Fibroblast of skin of left biceps (primary cell): ENCODE measurements around the gene POLE.

Experiments
- DNase-seq, 2 experiments: peaks; one replicate each; pipeline ENCODE4 v3.0.0-alpha.2; 2013; ENCODE audit warnings: low read depth in 2 of 2

Gene POLE

GRCh38 chr12:132686825-132687210 is 324 bp downstream of the POLE start:
- no peak for DNase-seq

GRCh38 chr12:132685400-132685799 is 1.7 kb downstream of the POLE start:
- DNase-seq, result no peak

GRCh38 chr12:132677492-132677891 is 9.7 kb downstream of the POLE start:
- DNase-seq, result no peak

GRCh38 chr12:132675757-132676432 is 11.2 kb downstream of the POLE start:
- DNase-seq, result no peak

- no peak for DNase-seq
Observed at GRCh38 chr12:132674561-132674960, 12.6 kb downstream of the POLE start.

GRCh38 chr12:132673288-132674179 is 13.6 kb downstream of the POLE start:
- DNase-seq, result no peak

GRCh38 chr12:132672678-132673077 is 14.5 kb downstream of the POLE start:
- no peak for DNase-seq

GRCh38 chr12:132672116-132672515 is 15.0 kb downstream of the POLE start:
- no peak for DNase-seq

GRCh38 chr12:132669166-132669879 is 17.8 kb downstream of the POLE start:
- DNase-seq, result no peak

- DNase-seq, result no peak
Observed at GRCh38 chr12:132668191-132669088, 18.7 kb downstream of the POLE start.

GRCh38 chr12:132665794-132666193 is 21.3 kb downstream of the POLE start:
- no peak for DNase-seq

GRCh38 chr12:132665149-132665491 is 22.0 kb downstream of the POLE start:
- no peak for DNase-seq

- no peak for DNase-seq
Observed at GRCh38 chr12:132664206-132665148, 22.7 kb downstream of the POLE start.

GRCh38 chr12:132662901-132663755 is 24.0 kb downstream of the POLE start:
- DNase-seq, result no peak

- DNase-seq, result no peak
Observed at GRCh38 chr12:132661972-132662371, 25.2 kb downstream of the POLE start.

- no peak for DNase-seq
Observed at GRCh38 chr12:132660996-132661395, 26.1 kb downstream of the POLE start.

- no peak for DNase-seq
Observed at GRCh38 chr12:132660052-132660451, 27.1 kb downstream of the POLE start.

GRCh38 chr12:132659146-132659545 is 28.0 kb downstream of the POLE start:
- DNase-seq, result no peak

- no peak for DNase-seq
Observed at GRCh38 chr12:132658149-132658894, 28.8 kb downstream of the POLE start.
